SU-DHL-6 (cell line): ENCODE data around the gene GOLGA3.

ENCODE experiments used
- H2AFZ ChIP-seq: fragments of 200-600 bp; sonication (generic); 2 replicates; pipeline ENCODE4 v1.6.1; 2014; ENCODE audit warnings: low read depth, mild to moderate bottlenecking, moderate library complexity, mixed read lengths, antibody characterized with exemption, low read length; ENCODE audit not compliant: severe bottlenecking
- H3F3A ChIP-seq: fragments of 200-600 bp; shearing (Covaris generic); 2 replicates; pipeline ENCODE4 v1.6.0; 2016; ENCODE audit warnings: antibody characterized with exemption, mild to moderate bottlenecking; ENCODE audit not compliant: insufficient read depth
- H3K27ac ChIP-seq: fragments of 200-600 bp; sonication (generic); 2 replicates; pipeline ENCODE4 v1.5.1; 2016; ENCODE audit warnings: low read depth, mild to moderate bottlenecking, low read length, moderate library complexity, mixed read lengths
- H3K27me3 ChIP-seq: fragments of 200-600 bp; sonication (generic), shearing (Covaris generic); 2 replicates; pipeline ENCODE4 v1.6.0; 2014; ENCODE audit warnings: mild to moderate bottlenecking, low read length
- H3K36me3 ChIP-seq: fragments of 200-600 bp; sonication (generic); 2 replicates; pipeline ENCODE4 v1.6.1; 2014; ENCODE audit warnings: mild to moderate bottlenecking, low read length, mixed read lengths
- H3K4me2 ChIP-seq: fragments of 300-600, 200-600 bp; shearing (Covaris generic), sonication (generic); 2 replicates; pipeline ENCODE4 v1.6.0; 2014; ENCODE audit warnings: low read length, low read depth, mild to moderate bottlenecking; ENCODE audit not compliant: poor library complexity, severe bottlenecking
- H3K4me3 ChIP-seq: fragments of 200-600 bp; sonication (generic); 2 replicates; pipeline ENCODE4 v1.5.1; 2014; ENCODE audit warnings: antibody characterized with exemption, low read length, mild to moderate bottlenecking, mixed read lengths; ENCODE audit not compliant: insufficient read depth, poor library complexity, severe bottlenecking
- H3K79me2 ChIP-seq: fragments of 200-600 bp; sonication (generic); 2 replicates; pipeline ENCODE4 v1.6.1; 2014; ENCODE audit warnings: mild to moderate bottlenecking, low read length, moderate library complexity; ENCODE audit not compliant: insufficient read depth
- H3K9ac ChIP-seq: fragments of 200-600 bp; sonication (generic); 2 replicates; pipeline ENCODE4 v1.7.0; 2014; ENCODE audit warnings: mild to moderate bottlenecking, low read length
- H3K9me2 ChIP-seq: fragments of 200-600 bp; sonication (generic); replicated peaks from 2 replicates; pipeline ENCODE4 v1.6.1; 2014; ENCODE audit warnings: low read length; ENCODE audit not compliant: insufficient read depth
- H3K9me3 ChIP-seq: fragments of 200-600 bp; sonication (generic); 2 replicates; pipeline ENCODE4 v1.6.1; 2014; ENCODE audit warnings: low read length, mixed read lengths; ENCODE audit not compliant: insufficient read depth
- H4K20me1 ChIP-seq: fragments of 200-600 bp; sonication (generic); 2 replicates; pipeline ENCODE4 v1.6.1; 2014; ENCODE audit warnings: low read depth, mild to moderate bottlenecking, antibody characterized with exemption, low read length, moderate library complexity, mixed read lengths
- CTCF ChIP-seq: fragments of 200-600 bp; sonication (generic); IDR thresholded peaks from one replicate; pipeline ENCODE4 v1.5.1; 2017; ENCODE audit warnings: antibody characterized with exemption, mild to moderate bottlenecking, low read length, moderate library complexity; ENCODE audit not compliant: insufficient read depth, poor library complexity, severe bottlenecking
- EZH2phosphoT487 ChIP-seq: fragments of 200-600 bp; sonication (generic), shearing (Covaris generic); conservative IDR thresholded peaks from 2 replicates; pipeline ENCODE4 v1.6.1; 2018; ENCODE audit warnings: mild to moderate bottlenecking, antibody characterized with exemption, low read length, moderate library complexity, mixed read lengths

The GOLGA3 gene

DNA sequence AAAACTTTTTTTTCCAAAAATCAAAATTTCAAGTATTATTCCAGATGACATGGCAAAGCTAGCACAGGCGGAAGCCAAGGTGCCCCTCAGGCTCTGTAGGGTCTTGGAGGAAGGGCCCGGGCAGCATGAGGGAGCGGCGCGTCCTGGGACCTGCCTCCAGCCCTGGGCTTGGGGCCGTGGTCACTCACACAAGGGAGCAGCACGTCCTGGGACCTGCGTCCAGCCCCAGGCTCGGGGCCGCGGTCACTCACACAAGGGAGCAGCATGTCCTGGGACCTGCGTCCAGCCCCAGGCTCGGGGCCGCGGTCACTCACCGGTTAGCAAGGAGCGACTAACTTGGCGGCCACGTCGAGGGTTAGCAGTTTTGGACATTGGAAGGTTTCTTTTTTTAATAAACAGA is 11.9 kb upstream of the GOLGA3 start:
- H3K27me3 ChIP-seq: no peaks in the 10 kb centered on the region
- no peaks in the 10 kb centered on the region for H3K9me2 ChIP-seq
- no peak for TF ChIP-seq EZH2phosphoT487
- TF ChIP-seq CTCF: no peak
- no peak overlapping the region for H3K4me3 ChIP-seq
- no peaks in the 10 kb centered on the region for H3F3A ChIP-seq
- no peak overlapping the region for H3K4me2 ChIP-seq
- H3K9me3 ChIP-seq: no peaks in the 10 kb centered on the region
- no peak overlapping the region for H2AFZ ChIP-seq
- H3K9ac ChIP-seq: no peak overlapping the region
- H3K36me3 ChIP-seq: no peaks in the 10 kb centered on the region
- no peaks in the 10 kb centered on the region for H4K20me1 ChIP-seq
- no peak overlapping the region for H3K27ac ChIP-seq
- H3K79me2 ChIP-seq: no peaks in the 10 kb centered on the region

DNA sequence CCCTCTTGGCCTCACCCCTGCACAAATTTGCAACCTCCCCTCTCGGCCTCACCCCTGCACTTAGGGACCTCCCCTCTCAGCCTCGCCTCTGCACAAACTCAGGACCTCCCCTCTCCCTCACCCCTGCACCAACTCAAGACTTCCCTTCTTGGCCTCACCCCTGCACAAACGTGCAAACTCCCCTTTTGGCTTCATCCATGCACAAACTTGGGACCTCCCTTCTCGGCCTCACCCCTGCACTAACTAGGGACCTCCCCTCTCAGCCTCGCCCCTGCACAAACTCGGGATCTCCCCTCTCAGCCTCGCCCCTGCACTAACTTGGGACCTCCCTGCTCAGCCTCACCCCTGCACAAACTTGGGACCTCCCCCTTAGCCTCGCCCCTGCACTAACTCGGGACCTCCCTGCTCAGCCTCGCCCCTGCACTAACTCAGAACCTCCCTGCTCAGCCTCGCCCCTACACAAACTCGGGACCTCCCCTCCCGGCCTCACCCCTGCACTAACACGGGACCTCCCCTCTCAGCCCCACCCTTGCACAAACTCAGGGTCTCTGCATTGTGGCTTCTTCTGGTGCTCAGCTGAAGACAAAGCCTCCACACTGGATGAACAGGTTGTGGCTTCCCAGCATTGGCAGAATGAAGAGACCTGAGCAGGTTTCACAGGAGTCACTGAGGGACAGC is 11.0 kb upstream of the GOLGA3 start:
- no peak overlapping the region for H3K4me2 ChIP-seq
- no peak overlapping the region for H3K4me3 ChIP-seq
- H3K9me2 ChIP-seq: no peaks in the 10 kb centered on the region
- H3F3A ChIP-seq: no peaks in the 10 kb centered on the region
- H3K27me3 ChIP-seq: no peaks in the 10 kb centered on the region
- H3K36me3 ChIP-seq: no peaks in the 10 kb centered on the region
- H3K9ac ChIP-seq: no peak overlapping the region
- no peak overlapping the region for H2AFZ ChIP-seq
- no peaks in the 10 kb centered on the region for H3K79me2 ChIP-seq
- no peak overlapping the region for H3K27ac ChIP-seq
- no peaks in the 10 kb centered on the region for H4K20me1 ChIP-seq
- no peak for TF ChIP-seq CTCF
- H3K9me3 ChIP-seq: no peaks in the 10 kb centered on the region

- TF ChIP-seq CTCF: no peak
- TF ChIP-seq EZH2phosphoT487: no peak
- H3K9ac ChIP-seq: no peak overlapping the region
- no peak overlapping the region for H3K4me2 ChIP-seq
- H3K27ac ChIP-seq: no peak overlapping the region
- no peaks in the 10 kb centered on the region for H3F3A ChIP-seq
- H3K36me3 ChIP-seq: no peaks in the 10 kb centered on the region
- no peaks in the 10 kb centered on the region for H4K20me1 ChIP-seq
- H3K79me2 ChIP-seq: no peaks in the 10 kb centered on the region
- no peaks in the 10 kb centered on the region for H3K27me3 ChIP-seq
- no peaks in the 10 kb centered on the region for H3K9me3 ChIP-seq
- H2AFZ ChIP-seq: no peak overlapping the region
- no peaks in the 10 kb centered on the region for H3K9me2 ChIP-seq
- no peak overlapping the region for H3K4me3 ChIP-seq
Measured at GRCh38 chr12:132838410-132839080, 9.9 kb upstream of the GOLGA3 start.
